Effector CD4-positive, alpha-beta T cell (primary cell): Measurements from ENCODE around the gene GRPEL1.

Experiments
- DNase-seq: peaks from one replicate; pipeline ENCODE4 v3.0.0-alpha.2; 2020

GRPEL1 gene

GRCh38 chr4:7043284-7044136, 24.4 kb downstream of the GRPEL1 start, which contains the start of gene TADA2B:
TADA2B (plus strand) TSS chr4:7043372; CDS start chr4:7043580, 208 bp downstream.
- DNase-seq, result peak; percentile 44

DNA sequence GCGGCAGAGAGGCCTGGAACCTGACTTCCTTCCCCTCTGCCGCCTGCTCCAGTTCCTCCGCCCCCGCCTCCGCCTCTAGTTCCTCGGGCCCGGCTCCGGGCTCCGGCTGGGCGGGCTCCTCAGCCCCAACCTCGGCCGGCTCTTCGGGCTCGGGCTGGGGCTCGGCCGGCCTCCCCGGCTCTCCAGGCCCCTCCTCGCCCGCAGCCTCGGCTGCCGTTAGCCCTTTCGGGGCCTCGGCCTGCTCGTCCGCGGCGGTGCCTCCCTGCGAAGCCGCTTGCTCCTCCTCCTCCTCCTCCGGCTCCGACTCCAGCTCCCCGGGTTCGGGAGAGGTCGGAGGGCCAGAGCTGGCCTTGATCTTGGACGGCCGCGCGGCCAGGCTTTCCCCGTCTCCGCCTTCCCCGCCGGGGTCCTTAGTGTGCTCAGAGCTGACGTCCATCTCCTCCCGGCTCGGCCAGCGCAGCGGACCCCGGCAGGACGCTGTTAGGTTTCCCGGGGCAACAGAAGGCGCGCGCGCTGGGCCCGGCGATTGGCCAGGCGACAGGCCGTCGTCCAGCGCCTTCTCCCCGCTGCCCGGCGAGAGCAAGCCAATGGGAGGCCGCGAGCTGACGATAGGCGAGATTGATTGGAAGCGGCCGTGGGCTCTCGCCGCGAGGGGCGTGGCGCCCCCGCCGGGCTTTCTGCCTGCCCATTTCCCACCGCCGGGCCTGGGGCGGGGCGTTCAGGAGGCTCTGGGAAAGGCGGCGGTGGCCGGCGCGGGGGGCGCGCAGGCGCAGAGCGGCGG, 25.2 kb downstream of the GRPEL1 start:
- peak; percentile 84 for DNase-seq

GRCh38 chr4:7041801-7042502, 25.9 kb downstream of the GRPEL1 start:
- DNase-seq, result no peak

- DNase-seq, result no peak
Measured at GRCh38 chr4:7041246-7041645, 26.6 kb downstream of the GRPEL1 start.

DNA sequence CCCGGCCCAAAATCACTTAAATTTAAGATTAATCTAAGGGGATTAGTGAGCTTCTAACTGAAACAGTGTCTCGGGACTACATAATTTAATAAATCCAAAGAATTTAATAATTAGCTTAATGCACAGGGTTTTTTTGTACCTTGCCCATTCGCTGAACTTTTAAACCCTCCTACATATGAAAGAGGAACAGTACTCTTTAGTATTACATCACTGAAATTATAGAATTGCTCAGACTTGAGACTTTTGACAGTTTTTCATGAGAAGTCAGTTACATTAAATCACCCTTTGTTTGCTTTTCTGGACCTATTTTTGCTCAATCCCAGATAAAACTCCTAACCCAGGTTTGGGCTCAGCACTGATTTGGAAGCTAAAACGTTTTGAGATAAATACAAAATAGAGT, 27.1 kb downstream of the GRPEL1 start:
- DNase-seq, result no peak

- DNase-seq, result no peak
Measured at GRCh38 chr4:7037425-7037824, 30.4 kb downstream of the GRPEL1 start.

GRCh38 chr4:7034262-7035081, 33.4 kb downstream of the GRPEL1 start:
- no peak for DNase-seq

DNA sequence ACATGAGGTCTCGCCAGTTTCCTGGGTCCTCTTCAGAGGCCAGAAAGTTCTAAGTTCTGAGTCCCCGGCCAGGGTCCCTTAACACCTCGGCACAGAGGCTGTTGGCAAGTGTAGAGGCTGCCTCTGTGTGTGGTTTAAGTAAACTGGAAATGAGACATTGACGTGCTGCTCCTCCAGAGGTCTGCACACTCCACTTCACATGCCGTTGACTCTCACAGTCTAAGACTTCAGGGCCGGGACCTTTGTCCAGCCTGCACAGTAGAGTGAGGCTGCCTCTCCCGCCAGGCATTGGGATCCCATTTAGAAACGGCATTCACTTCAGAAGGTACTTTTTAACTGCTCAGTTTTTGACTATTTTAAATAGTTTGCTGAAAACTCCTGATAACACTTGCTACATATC, 35.3 kb downstream of the GRPEL1 start:
- DNase-seq, result no peak

DNA sequence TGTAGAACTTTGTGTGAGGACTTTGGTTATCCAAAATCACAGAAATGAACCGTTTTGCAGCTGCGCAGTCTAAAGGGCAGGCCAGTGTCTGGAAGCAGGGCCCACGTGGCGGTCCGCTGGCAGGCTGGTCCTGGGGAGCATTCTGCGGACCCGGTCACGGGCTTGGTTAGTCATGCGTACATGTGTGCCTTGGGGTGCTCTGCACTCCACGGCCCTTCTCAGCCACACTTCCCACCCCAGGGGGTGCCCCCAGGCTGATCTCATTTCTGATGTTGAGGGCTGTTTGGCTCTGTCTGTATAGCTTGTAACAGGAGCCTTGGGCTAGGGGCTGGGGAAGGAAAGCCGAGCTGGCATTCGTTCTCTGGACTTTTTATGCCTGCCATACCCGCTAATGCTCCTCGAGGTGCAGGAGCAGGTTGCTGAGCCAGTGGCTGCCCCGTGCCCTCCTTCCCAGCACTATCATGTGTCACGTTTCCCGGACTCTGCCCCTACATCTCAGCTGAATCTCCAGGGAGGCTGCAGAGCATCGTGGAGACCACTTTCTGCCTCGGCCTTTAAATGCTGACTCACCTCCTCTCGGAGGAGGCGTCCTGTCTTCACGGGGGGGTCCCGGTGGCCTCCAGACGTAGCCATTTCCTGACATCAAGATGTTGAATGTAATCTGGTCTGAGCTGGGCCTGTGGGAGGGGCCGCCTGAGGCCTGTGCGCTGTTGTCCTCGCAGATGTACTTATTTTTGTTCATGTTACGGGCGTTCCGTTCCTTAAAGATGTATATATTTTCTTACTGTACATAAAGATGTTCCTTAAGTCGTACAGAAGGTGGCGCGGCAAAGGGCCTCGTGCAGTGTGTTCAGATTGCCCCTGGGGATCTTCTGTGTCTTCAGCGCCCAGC, 36.1 kb downstream of the GRPEL1 start:
- no peak for DNase-seq

GRCh38 chr4:7030856-7031255, 37.0 kb downstream of the GRPEL1 start:
- no peak for DNase-seq

- DNase-seq, result no peak
Measured at GRCh38 chr4:7029921-7030320, 37.9 kb downstream of the GRPEL1 start.

DNA sequence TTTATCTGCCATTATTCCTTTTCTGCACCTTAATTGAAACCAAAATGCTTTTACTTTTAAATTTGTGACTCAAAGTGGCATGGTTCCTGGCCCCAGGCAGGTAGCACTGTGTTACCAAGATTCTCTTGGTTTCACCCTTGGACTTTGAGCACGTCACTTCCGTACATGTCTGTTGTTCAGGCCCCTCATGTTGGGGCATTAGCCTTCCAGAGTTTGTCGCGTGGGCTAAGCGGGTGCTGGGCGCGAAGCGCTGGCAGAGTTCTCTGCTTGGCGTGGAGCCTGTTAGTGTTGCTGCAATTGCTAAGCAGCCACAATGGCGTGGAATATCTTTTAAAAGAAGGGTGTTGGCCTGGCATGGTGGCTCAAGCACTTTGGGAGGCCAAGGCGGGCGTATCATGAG, 38.7 kb downstream of the GRPEL1 start:
- DNase-seq, result no peak

DNA sequence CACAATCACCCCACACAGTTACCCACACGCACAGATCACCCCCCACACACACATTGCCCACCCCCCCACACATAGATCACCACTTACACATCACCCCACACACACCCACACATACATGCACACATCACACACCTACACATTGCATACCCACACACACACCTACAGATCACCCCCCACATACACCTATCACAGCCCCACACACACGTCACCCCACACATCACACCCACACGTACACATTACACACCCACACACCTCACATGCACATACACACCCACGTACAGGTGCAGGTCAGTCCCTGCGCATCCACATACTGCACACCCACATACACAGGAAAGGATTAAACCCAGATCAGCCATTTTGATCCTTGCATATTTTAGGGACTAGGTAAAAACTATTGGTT, 40.0 kb downstream of the GRPEL1 start:
- no peak for DNase-seq

DNA sequence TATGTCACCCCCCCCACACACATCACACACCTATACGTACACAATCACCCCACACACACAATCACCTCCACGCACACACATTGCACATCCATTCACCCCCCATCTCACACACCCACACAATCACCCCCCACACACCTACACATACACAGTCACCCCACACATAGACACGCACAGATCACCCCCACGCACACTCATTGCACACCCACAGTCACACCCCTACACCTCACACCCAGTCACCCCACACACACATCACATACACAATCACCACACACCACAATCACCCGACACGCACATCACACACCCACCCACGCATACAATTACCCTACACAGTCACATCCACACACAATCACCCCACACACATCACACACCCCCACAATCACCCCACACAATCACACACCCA, 40.6 kb downstream of the GRPEL1 start:
- no peak for DNase-seq

DNA sequence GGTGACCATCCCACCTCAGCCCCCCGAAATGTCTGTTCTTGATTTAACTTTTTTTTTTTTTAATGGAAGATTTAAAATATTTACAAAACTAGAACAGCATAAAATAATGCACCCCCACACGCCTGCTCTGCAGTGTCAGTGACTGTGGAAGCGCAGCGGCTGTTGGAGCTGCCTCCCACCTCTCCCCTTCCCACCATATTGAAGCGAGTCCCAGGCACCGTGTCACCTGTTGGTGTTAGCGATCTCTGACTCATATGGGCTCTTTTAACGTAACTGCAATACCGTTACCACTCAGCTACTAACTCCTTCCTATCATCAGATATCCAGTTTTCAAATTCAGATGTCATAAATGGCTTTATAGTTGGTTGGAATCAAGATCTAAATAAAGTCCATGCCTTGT, 41.8 kb downstream of the GRPEL1 start:
- no peak for DNase-seq

DNA sequence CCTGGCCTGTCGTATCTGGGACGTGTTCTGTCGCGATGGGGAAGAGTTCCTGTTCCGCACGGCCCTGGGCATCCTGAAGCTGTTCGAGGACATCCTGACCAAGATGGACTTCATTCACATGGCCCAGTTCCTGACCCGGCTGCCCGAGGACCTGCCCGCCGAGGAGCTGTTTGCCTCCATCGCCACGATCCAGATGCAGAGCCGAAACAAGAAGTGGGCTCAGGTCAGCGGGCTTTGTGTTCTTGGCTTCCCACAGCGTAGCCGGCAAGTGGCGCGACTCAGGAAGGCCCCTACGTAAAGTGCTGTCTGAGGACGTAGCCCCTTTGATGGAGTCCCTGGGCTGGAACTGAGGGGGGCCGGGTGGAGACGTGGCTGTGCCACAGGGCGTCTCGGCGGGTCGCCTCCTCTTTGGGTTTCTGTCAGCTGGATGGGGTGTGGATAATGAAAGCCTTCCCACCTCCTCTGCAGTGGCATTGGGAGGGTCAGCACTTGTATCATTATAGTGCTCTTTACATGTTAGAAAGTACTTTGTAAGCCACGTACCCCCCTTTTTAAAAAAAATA, 42.7 kb downstream of the GRPEL1 start:
- no peak for DNase-seq

DNA sequence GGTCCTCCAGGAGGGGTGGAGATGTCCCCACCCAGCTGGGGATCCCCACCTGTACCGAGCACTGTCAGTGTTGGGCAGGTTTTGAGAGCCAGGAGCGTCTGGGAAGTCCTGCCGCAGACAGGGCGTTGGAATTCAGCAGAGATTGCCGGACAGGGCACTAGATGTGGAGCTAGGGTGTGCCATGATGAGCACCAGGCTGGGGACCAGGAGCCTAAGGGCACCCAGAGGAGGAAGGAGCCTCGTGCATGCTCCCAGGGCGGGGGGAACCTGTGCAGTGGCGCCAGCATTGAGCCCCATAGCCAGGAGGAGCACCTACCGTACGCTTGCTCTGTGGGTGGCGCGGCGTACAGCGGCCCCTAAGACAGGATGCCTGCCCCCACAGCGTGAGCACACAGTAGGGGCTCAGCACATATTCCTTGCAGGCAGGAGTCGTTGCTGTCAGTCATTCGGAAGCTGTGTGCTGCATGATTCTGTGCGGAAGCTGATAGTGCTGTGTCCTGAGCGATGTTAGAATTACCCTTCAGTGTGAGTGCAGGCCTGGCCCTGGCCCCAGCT, 43.5 kb downstream of the GRPEL1 start:
- no peak for DNase-seq

GRCh38 chr4:7023901-7024300, 44.0 kb downstream of the GRPEL1 start:
- DNase-seq, result no peak

DNA sequence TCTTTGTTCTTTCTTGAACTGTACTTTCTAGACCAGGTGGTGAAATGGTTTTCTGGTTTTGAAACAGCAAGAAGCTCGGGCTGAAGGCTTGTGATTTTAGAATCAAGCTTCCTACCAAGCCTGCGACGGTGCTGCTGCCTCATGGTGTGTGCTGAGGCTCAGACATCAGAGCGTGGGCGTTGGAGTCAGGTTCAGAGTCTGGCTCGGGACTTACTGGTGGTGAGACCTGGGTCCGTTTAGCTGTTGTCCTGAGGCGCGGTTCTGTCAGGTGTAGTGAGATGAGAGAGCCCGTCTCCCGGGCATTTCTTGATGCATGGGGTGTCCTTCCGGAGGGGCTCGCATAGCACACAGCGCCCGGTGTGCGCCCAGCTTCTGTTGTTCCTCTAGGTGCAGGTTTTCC, 44.4 kb downstream of the GRPEL1 start:
- no peak for DNase-seq

GRCh38 chr4:7021930-7022664, 45.8 kb downstream of the GRPEL1 start:
- no peak for DNase-seq
